OCI-LY1 (cell line): ENCODE results near the gene TLE4.

Source experiments
- H2AFZ ChIP-seq: fragments of 200-600 bp; sonication (generic), shearing (Covaris generic); 2 replicates; pipeline ENCODE4 v1.6.0; 2014; ENCODE audit warnings: antibody characterized with exemption, mild to moderate bottlenecking, low read length
- H3F3A ChIP-seq: fragments of 200-600 bp; sonication (generic), shearing (Covaris generic); 2 replicates; pipeline ENCODE4 v1.6.0; 2014; ENCODE audit warnings: mild to moderate bottlenecking, antibody characterized with exemption, low read length, moderate library complexity; ENCODE audit not compliant: insufficient read depth
- H3K27ac ChIP-seq: fragments of 200-600 bp; sonication (generic); 2 replicates; pipeline ENCODE4 v1.5.1; 2014; ENCODE audit warnings: low read length, mixed run types, mild to moderate bottlenecking, low read depth; ENCODE audit not compliant: poor library complexity, severe bottlenecking
- H3K27me3 ChIP-seq: fragments of 200-600 bp; sonication (generic); 2 replicates; pipeline ENCODE4 v1.6.0; 2014; ENCODE audit warnings: antibody characterized with exemption, mild to moderate bottlenecking, low read length, moderate library complexity; ENCODE audit not compliant: insufficient read depth
- H3K36me3 ChIP-seq: fragments of 200-600 bp; sonication (generic); 2 replicates; pipeline ENCODE4 v1.6.1; 2014; ENCODE audit warnings: mild to moderate bottlenecking, antibody characterized with exemption, low read length, moderate library complexity, mixed read lengths; ENCODE audit not compliant: insufficient read depth
- H3K4me1 ChIP-seq: fragments of 200-600 bp; sonication (generic); 2 replicates; pipeline ENCODE4 v1.5.1; 2014; ENCODE audit warnings: mild to moderate bottlenecking, low read length, moderate library complexity; ENCODE audit not compliant: insufficient read depth, severe bottlenecking
- H3K4me2 ChIP-seq: fragments of 200-600 bp; sonication (generic), shearing (Covaris generic); 2 replicates; pipeline ENCODE4 v1.6.1; 2014; ENCODE audit warnings: low read length
- H3K4me3 ChIP-seq: fragments of 200-600 bp; sonication (generic); 2 replicates; pipeline ENCODE4 v1.5.1; 2014; ENCODE audit warnings: low read length, low read depth, mild to moderate bottlenecking, mixed read lengths; ENCODE audit not compliant: poor library complexity, severe bottlenecking
- H3K79me2 ChIP-seq: fragments of 200-600 bp; shearing (Covaris generic); 2 replicates; pipeline ENCODE4 v1.6.1; 2016; ENCODE audit warnings: mixed run types, low read length, mixed read lengths; ENCODE audit not compliant: insufficient read depth
- H3K9ac ChIP-seq: fragments of 200-600 bp; sonication (generic), shearing (Covaris generic); 2 replicates; pipeline ENCODE4 v1.6.1; 2014; ENCODE audit warnings: mild to moderate bottlenecking, low read length, mixed read lengths
- H3K9me2 ChIP-seq: fragments of 200-600 bp; sonication (generic), shearing (Covaris generic); 2 replicates; pipeline ENCODE4 v1.6.1; 2014; ENCODE audit warnings: low read depth, mild to moderate bottlenecking, low read length, mixed read lengths
- H3K9me3 ChIP-seq: fragments of 200-600 bp; shearing (Covaris generic); 2 replicates; pipeline ENCODE4 v1.6.1; 2014; ENCODE audit warnings: low read length, mixed read lengths
- H4K20me1 ChIP-seq: fragments of 200-600 bp; sonication (generic), shearing (Covaris generic); 2 replicates; pipeline ENCODE4 v1.6.0; 2016; ENCODE audit warnings: mild to moderate bottlenecking, low read length; ENCODE audit not compliant: insufficient read depth
- CTCF ChIP-seq: fragments of 200-600 bp; sonication (generic), shearing (Covaris generic); IDR thresholded peaks from 2 replicates; pipeline ENCODE4 v1.5.1; 2017; ENCODE audit warnings: mild to moderate bottlenecking, antibody characterized with exemption, low read length, moderate library complexity, mixed read lengths
- EZH2 ChIP-seq: fragments of 200-600 bp; sonication (generic), shearing (Covaris generic); IDR thresholded peaks from 2 replicates; pipeline ENCODE4 v1.8.0; 2017; ENCODE audit warnings: borderline replicate concordance, mixed run types, mild to moderate bottlenecking, antibody characterized with exemption, low read length, moderate library complexity, mixed read lengths

The TLE4 gene

GRCh38 chr9:79694208-79694607 lies 122.4 kb downstream of the TLE4 start:
- Histone ChIP-seq H3K9ac (no peak overlapping the region), H3F3A (no peaks in the 10 kb centered on the region), H3K27ac (no peak overlapping the region), H2AFZ (no peak overlapping the region), H3K4me1 (no peaks in the 10 kb centered on the region), H3K79me2 (no peaks in the 10 kb centered on the region), H3K9me3 (no peaks in the 10 kb centered on the region), H3K4me2 (no peak overlapping the region), H3K27me3 (no peaks in the 10 kb centered on the region), H3K36me3 (no peaks in the 10 kb centered on the region), H3K4me3 (no peak overlapping the region), H3K9me2 (no peaks in the 10 kb centered on the region), H4K20me1 (no peaks in the 10 kb centered on the region)
- TF ChIP-seq CTCF (no peak), EZH2 (no peak)

GRCh38 chr9:79694676-79695400 lies 123.1 kb downstream of the TLE4 start:
- no peaks in the 10 kb centered on the region for H3K9me3 ChIP-seq
- H4K20me1 ChIP-seq = no peaks in the 10 kb centered on the region
- no peak overlapping the region for H3K27ac ChIP-seq
- H3K36me3 ChIP-seq = no peaks in the 10 kb centered on the region
- H3K9me2 ChIP-seq = no peaks in the 10 kb centered on the region
- TF ChIP-seq EZH2 (no peak), CTCF (no peak)
- no peaks in the 10 kb centered on the region for H3K79me2 ChIP-seq
- H3K9ac ChIP-seq = no peak overlapping the region
- H3F3A ChIP-seq = no peaks in the 10 kb centered on the region
- no peak overlapping the region for H3K4me2 ChIP-seq
- no peak overlapping the region for H3K4me3 ChIP-seq
- H3K27me3 ChIP-seq = no peaks in the 10 kb centered on the region
- H2AFZ ChIP-seq = no peak overlapping the region
- no peaks in the 10 kb centered on the region for H3K4me1 ChIP-seq

- Histone ChIP-seq H3K4me1 (no peaks in the 10 kb centered on the region), H3K27ac (no peak overlapping the region)
These were observed 123.9 kb downstream of the TLE4 start for GRCh38 chr9:79695531-79696175.

More at GRCh38 chr9:79695531-79696175, 123.9 kb downstream of the TLE4 start:
- Histone ChIP-seq H2AFZ (no peak overlapping the region), H3K9me3 (no peaks in the 10 kb centered on the region), H3K4me2 (no peak overlapping the region), H3K36me3 (no peaks in the 10 kb centered on the region), H3K9me2 (no peaks in the 10 kb centered on the region), H3F3A (no peaks in the 10 kb centered on the region), H3K27me3 (no peaks in the 10 kb centered on the region), H3K9ac (no peak overlapping the region), H4K20me1 (no peaks in the 10 kb centered on the region), H3K4me3 (no peak overlapping the region), H3K79me2 (no peaks in the 10 kb centered on the region)
- no peak for TF ChIP-seq CTCF
- TF ChIP-seq EZH2 = no peak
